SK-N-SH treated with all-trans-retinoic acid at 6 μM for 48 hours (cell line): ENCODE data around the gene IMMP2L.

Experiments used
- ATAC-seq: fragments of 200-7000 bp; cut with Tn5 transposase; 3 replicates; pipeline ENCODE4 v1.9.1; 2020; ENCODE audit warnings: mild to moderate bottlenecking, moderate library complexity
- BACH2 ChIP-seq: fragments of 250-450 bp; sonication (Bioruptor Pico); IDR thresholded peaks from 2 replicates; pipeline ENCODE4 v1.9.0; 2021; ENCODE audit warnings: mild to moderate bottlenecking, borderline replicate concordance
- CREB5 ChIP-seq: fragments of 250-450 bp; sonication (Bioruptor Pico); IDR thresholded peaks from 2 replicates; pipeline ENCODE4 v1.5.1; 2020; ENCODE audit warnings: low read depth, mild to moderate bottlenecking, moderate library complexity
- CSDC2 ChIP-seq: fragments of 250-450 bp; sonication (Bioruptor Pico); IDR thresholded peaks from 2 replicates; pipeline ENCODE4 v1.5.0; 2020; ENCODE audit warnings: mild to moderate bottlenecking, moderate library complexity
- CSRNP3 ChIP-seq: fragments of 250-450 bp; sonication (Bioruptor Pico); IDR thresholded peaks from 2 replicates; pipeline ENCODE4 v1.5.1; 2021; ENCODE audit warnings: mild to moderate bottlenecking, moderate library complexity
- ESRRG ChIP-seq: fragments of 250-450 bp; sonication (Bioruptor Pico); IDR thresholded peaks from 2 replicates; pipeline ENCODE4 v1.6.1; 2021; ENCODE audit warnings: mild to moderate bottlenecking
- GLIS3 ChIP-seq: fragments of 250-450 bp; sonication (Bioruptor Pico); IDR thresholded peaks from 2 replicates; pipeline ENCODE4 v1.5.0; 2020; ENCODE audit warnings: mild to moderate bottlenecking, moderate library complexity
- ISL1 ChIP-seq: fragments of 250-450 bp; sonication (Bioruptor Pico); IDR thresholded peaks from 2 replicates; pipeline ENCODE4 v2.1.2; 2022; ENCODE audit warnings: mild to moderate bottlenecking, moderate library complexity
- OSR1 ChIP-seq: fragments of 250-450 bp; sonication (Bioruptor Pico); IDR thresholded peaks from 2 replicates; pipeline ENCODE4 v1.8.0; 2022; ENCODE audit warnings: moderate library complexity, mild to moderate bottlenecking, inconsistent platforms
- PATZ1 ChIP-seq: fragments of 250-450 bp; sonication (Bioruptor Pico); IDR thresholded peaks from 2 replicates; pipeline ENCODE4 v1.8.0; 2020; ENCODE audit warnings: mild to moderate bottlenecking, moderate library complexity, borderline replicate concordance
- POU6F1 ChIP-seq: fragments of 250-450 bp; sonication (Bioruptor Pico); IDR thresholded peaks from 2 replicates; pipeline ENCODE4 v1.8.0; 2021; ENCODE audit warnings: low read depth, mild to moderate bottlenecking, moderate library complexity, borderline replicate concordance
- PPARA ChIP-seq: fragments of 250-450 bp; sonication (Bioruptor Pico); IDR thresholded peaks from 2 replicates; pipeline ENCODE4 v1.5.0; 2020; ENCODE audit warnings: mild to moderate bottlenecking, borderline replicate concordance
- RARB ChIP-seq: fragments of 250-450 bp; sonication (Bioruptor Pico); IDR thresholded peaks from 2 replicates; pipeline ENCODE4 v1.8.0; 2021; ENCODE audit warnings: mild to moderate bottlenecking, moderate library complexity
- SNAI2 ChIP-seq: fragments of 250-450 bp; sonication (Bioruptor Pico); IDR thresholded peaks from 2 replicates; pipeline ENCODE4 v1.5.0; 2020; ENCODE audit warnings: mild to moderate bottlenecking, moderate library complexity
- TCF4 ChIP-seq: fragments of 250-450 bp; sonication (Bioruptor Pico); IDR thresholded peaks from 2 replicates; pipeline ENCODE4 v1.8.0; 2021; ENCODE audit warnings: mild to moderate bottlenecking, moderate library complexity, borderline replicate concordance
- TOX ChIP-seq: fragments of 250-450 bp; sonication (Bioruptor Pico); IDR thresholded peaks from 2 replicates; pipeline ENCODE4 v1.8.0; 2021; ENCODE audit warnings: mild to moderate bottlenecking, moderate library complexity, borderline replicate concordance
- ZFP30 ChIP-seq: fragments of 450-650 bp; formaldehyde crosslinking; IDR thresholded peaks from 2 replicates; pipeline ENCODE4 v1.5.0; 2022; ENCODE audit warnings: mild to moderate bottlenecking, moderate library complexity
- ZNF565 ChIP-seq: fragments of 450-650 bp; formaldehyde crosslinking; conservative IDR thresholded peaks from 2 replicates; pipeline ENCODE4 v1.5.0; 2020; ENCODE audit warnings: low read depth, mild to moderate bottlenecking, moderate library complexity
- ZNF70 ChIP-seq: fragments of 450-650 bp; formaldehyde crosslinking; IDR thresholded peaks from 2 replicates; pipeline ENCODE4 v1.5.0; 2020; ENCODE audit warnings: mild to moderate bottlenecking, moderate library complexity
- ZNF8 ChIP-seq: fragments of 450-650 bp; formaldehyde crosslinking; IDR thresholded peaks from 2 replicates; pipeline ENCODE4 v1.5.0; 2020; ENCODE audit warnings: mild to moderate bottlenecking, moderate library complexity

IMMP2L gene

GRCh38 chr7:111607621-111608020 lies 45.3 kb upstream of the IMMP2L start:
- ATAC-seq = no peak
- no peak for TF ChIP-seq OSR1 (CRISPR knock-in tag)

- TF ChIP-seq PPARA (no peak), ISL1 (CRISPR knock-in tag) (no peak), ESRRG (CRISPR knock-in tag) (no peak), SNAI2 (no peak), ZNF565 (CRISPR knock-in tag) (no peak), BACH2 (CRISPR knock-in tag) (no peak), TOX (no peak), CREB5 (CRISPR knock-in tag) (no peak), GLIS3 (no peak)
- ATAC-seq = no peak; the same call in 2 of the 3 replicates
These were observed 43.0 kb upstream of the IMMP2L start for GRCh38 chr7:111605246-111605645.

- TF ChIP-seq ZNF8 (CRISPR knock-in tag) = no peak
- no peak for ATAC-seq
These were observed 37.8 kb upstream of the IMMP2L start for GRCh38 chr7:111600091-111600490.

GRCh38 chr7:111595780-111596179 lies 33.5 kb upstream of the IMMP2L start:
- ATAC-seq = no peak
- TF ChIP-seq ZNF70 (CRISPR knock-in tag) = no peak
- TF ChIP-seq GLIS3 = no peak
- TF ChIP-seq ZFP30 (CRISPR knock-in tag) = no peak
- TF ChIP-seq POU6F1 = no peak
- TF ChIP-seq ISL1 (CRISPR knock-in tag) = no peak
- TF ChIP-seq SNAI2 = no peak
- no peak for TF ChIP-seq CREB5 (CRISPR knock-in tag)
- no peak for TF ChIP-seq OSR1 (CRISPR knock-in tag)
- no peak for TF ChIP-seq PPARA
- no peak for TF ChIP-seq BACH2 (CRISPR knock-in tag)
- TF ChIP-seq, all 23 proteins: peak for 0

GRCh38 chr7:111594602-111595001 lies 32.3 kb upstream of the IMMP2L start:
- no peak for ATAC-seq
- TF ChIP-seq PATZ1 (CRISPR knock-in tag) = no peak
- TF ChIP-seq CREB5 (CRISPR knock-in tag) = no peak
- TF ChIP-seq POU6F1 = no peak
- TF ChIP-seq RARB (CRISPR knock-in tag) = no peak
- no peak for TF ChIP-seq ZNF70 (CRISPR knock-in tag)
- TF ChIP-seq TCF4 = no peak
- TF ChIP-seq OSR1 (CRISPR knock-in tag) = no peak
- TF ChIP-seq ZNF8 (CRISPR knock-in tag) = no peak
- no peak for TF ChIP-seq SNAI2
- no peak for TF ChIP-seq CSDC2 (CRISPR knock-in tag)
- no peak for TF ChIP-seq CSRNP3 (CRISPR knock-in tag)
- no peak for TF ChIP-seq PPARA
- TF ChIP-seq BACH2 (CRISPR knock-in tag) = no peak
